HepG2 (cell line): ENCODE measurements around the gene ABHD1. TPM values are rescaled to one million over a fixed set of nuclear protein-coding genes. Genes with fewer than 3 reads are reported as not detected.
A peak's percentile ranks its signal among the peaks of the same experiment; 100 is the strongest.

Experiments
- CHD2 ChIP-seq: IDR thresholded peaks from 2 replicates; pipeline ENCODE4 v1.6.1; 2011; ENCODE audit warnings: low read depth, low read length, improper control_type of control experiment
- ELF3 ChIP-seq: IDR thresholded peaks from 2 replicates; pipeline ENCODE4 v1.6.1; 2016; ENCODE audit warnings: missing genetic modification reagents, missing compliant biosample characterization
- EP300 ChIP-seq, 3 experiments: sonication (generic) in 1 of 3; formaldehyde crosslinking in 1 of 3; IDR thresholded peaks; 2 replicates each; pipeline versions ENCODE4 v1.5.1 to v1.6.1; 2011 to 2020; ENCODE audit warnings: low read depth in 2 of 3, low read length in 2 of 3, borderline replicate concordance in 1 of 3, improper control_type of control experiment in 1 of 3, mild to moderate bottlenecking in 1 of 3, missing genetic modification reagents in 1 of 3, moderate library complexity in 1 of 3
- HMG20B ChIP-seq: conservative IDR thresholded peaks from 2 replicates; pipeline ENCODE4 v1.6.1; 2016; ENCODE audit warnings: missing genetic modification reagents, missing compliant biosample characterization
- HOMEZ ChIP-seq: IDR thresholded peaks from 2 replicates; pipeline ENCODE4 v1.6.1; 2016; ENCODE audit warnings: low read depth
- KDM3A ChIP-seq: IDR thresholded peaks from 2 replicates; pipeline ENCODE4 v1.6.1; 2018; ENCODE audit warnings: low read depth, missing compliant biosample characterization
- KDM6A ChIP-seq: IDR thresholded peaks from 2 replicates; pipeline ENCODE4 v1.6.1; 2016; ENCODE audit warnings: low read depth
- LRRFIP1 ChIP-seq: sonication (generic); formaldehyde crosslinking; conservative IDR thresholded peaks from 2 replicates; pipeline ENCODE4 v1.4.0; 2020; ENCODE audit warnings: missing genetic modification reagents
- MAX ChIP-seq: IDR thresholded peaks from 2 replicates; pipeline ENCODE4 v1.6.1; 2012; ENCODE audit warnings: inconsistent platforms
- MEIS2 ChIP-seq: sonication (generic); formaldehyde crosslinking; IDR thresholded peaks from 2 replicates; pipeline ENCODE4 v1.9.0; 2021; ENCODE audit warnings: mild to moderate bottlenecking, missing genetic modification reagents
- NCOA5 ChIP-seq: sonication (generic); formaldehyde crosslinking; IDR thresholded peaks from 2 replicates; pipeline ENCODE4 v1.4.0; 2020; ENCODE audit warnings: missing genetic modification reagents
- PAX8 ChIP-seq: sonication (generic); formaldehyde crosslinking; IDR thresholded peaks from 2 replicates; pipeline ENCODE4 v1.8.0; 2022; ENCODE audit warnings: mild to moderate bottlenecking, missing genetic modification reagents, borderline replicate concordance
- PHF21A ChIP-seq: sonication (generic); formaldehyde crosslinking; IDR thresholded peaks from 2 replicates; pipeline ENCODE4 v1.5.0; 2020; ENCODE audit warnings: mild to moderate bottlenecking, missing genetic modification reagents
- POLR2A ChIP-seq, 2 experiments: IDR thresholded peaks; 2 replicates each; pipeline ENCODE4 v1.6.1; 2011; ENCODE audit warnings: low read depth in 2 of 2, low read length in 2 of 2, mild to moderate bottlenecking in 1 of 2, moderate library complexity in 1 of 2; ENCODE audit not compliant: insufficient read depth in 1 of 2
- RXRB ChIP-seq: IDR thresholded peaks from 2 replicates; pipeline ENCODE4 v1.6.1; 2016; ENCODE audit warnings: borderline replicate concordance, missing genetic modification reagents, missing compliant biosample characterization
- SETDB1 ChIP-seq: sonication (generic); formaldehyde crosslinking; IDR thresholded peaks from 2 replicates; pipeline ENCODE4 v1.5.1; 2020; ENCODE audit warnings: missing genetic modification reagents, mild to moderate bottlenecking, borderline replicate concordance
- SNRNP70 ChIP-seq: fragments of 200-400 bp; formaldehyde crosslinking; IDR thresholded peaks from 2 replicates; pipeline ENCODE4 v1.6.1; 2017; ENCODE audit warnings: mild to moderate bottlenecking, low read depth, low read length, moderate library complexity
- TOPORS ChIP-seq: sonication (generic); formaldehyde crosslinking; IDR thresholded peaks from 2 replicates; pipeline ENCODE4 v1.8.0; 2023; ENCODE audit warnings: mild to moderate bottlenecking, missing genetic modification reagents
- YEATS2 ChIP-seq: sonication (generic); formaldehyde crosslinking; IDR thresholded peaks from 2 replicates; pipeline ENCODE4 v1.4.0; 2020; ENCODE audit warnings: missing genetic modification reagents, borderline replicate concordance
- ZMAT3 ChIP-seq: sonication (generic); formaldehyde crosslinking; conservative IDR thresholded peaks from 2 replicates; pipeline ENCODE4 v1.7.0; 2021; ENCODE audit warnings: missing genetic modification reagents
- ZNF264 ChIP-seq: sonication (generic); formaldehyde crosslinking; IDR thresholded peaks from 2 replicates; pipeline ENCODE4 v1.4.0; 2020; ENCODE audit warnings: missing genetic modification reagents
- ZNF614 ChIP-seq: IDR thresholded peaks from 2 replicates; pipeline ENCODE4 v1.6.1; 2018; ENCODE audit warnings: missing biosample characterization, missing genetic modification reagents, inconsistent platforms, borderline replicate concordance
- ZNF768 ChIP-seq: sonication (generic); formaldehyde crosslinking; IDR thresholded peaks from 2 replicates; pipeline ENCODE4 v1.4.0; 2020; ENCODE audit warnings: missing genetic modification reagents
- ZNF816 ChIP-seq: sonication (generic); formaldehyde crosslinking; IDR thresholded peaks from 2 replicates; pipeline ENCODE4 v1.8.0; 2022; ENCODE audit warnings: missing genetic modification reagents, mild to moderate bottlenecking, borderline replicate concordance
- ZSCAN5A ChIP-seq: sonication (generic); formaldehyde crosslinking; IDR thresholded peaks from 2 replicates; pipeline ENCODE4 v1.8.0; 2022; ENCODE audit warnings: mild to moderate bottlenecking, missing genetic modification reagents, borderline replicate concordance
- polyA plus RNA-seq, 8 experiments: library from polyadenylated mRNA; depleted of rRNA in 3 of 8; stranded (reverse) in 7 of 8; unstranded in 1 of 8; fragments of >200 nt; fragmentation: Illumina TruSeq in 4 of 8; extraction: Trizol in 4 of 8; gene quantifications; 2 replicates each; pipeline versions ENCODE4 v1.2.1 to v1.2.3, GENCODE V29; 2011 to 2016; ENCODE audit warnings: low read depth in 4 of 8, missing spikeins in 1 of 8, mixed read lengths in 1 of 8; ENCODE audit not compliant: insufficient read depth in 1 of 8
- total RNA-seq, 5 experiments: library from RNA; depleted of rRNA; stranded (reverse); fragments of >200 nt; fragmentation: Illumina TruSeq; extraction: Trizol; gene quantifications; 2 replicates each; pipeline ENCODE4 v1.2.3, GENCODE V29; 2016; ENCODE audit warnings: low read depth in 1 of 5

ABHD1 gene
- total and polyA plus RNA-seq, 2 of the 13 experiments (the other 11 are each of a cell fraction or from before 2014, with no cell fraction given) = 0.04 to 0.81 TPM

GRCh38 chr2:27092696-27093429 lies 30.8 kb upstream of the ABHD1 start (continued):
- TF ChIP-seq MAX (peak; percentile 92), ZSCAN5A (CRISPR knock-in tag) (peak; percentile 87), ZNF264 (CRISPR knock-in tag) (peak; percentile 96), KDM6A (CRISPR knock-in tag) (peak; percentile 94), TOPORS (CRISPR knock-in tag) (no peak; the same call in 1 of the 2 replicates), ZNF768 (CRISPR knock-in tag) (peak; percentile 66; the same call in 1 of the 2 replicates), SNRNP70 (no peak), ZNF816 (no peak), MEIS2 (CRISPR knock-in tag) (0 out of 2 replicates have a peak, but pooled peaks have one; percentile 58), ELF3 (CRISPR knock-in tag) (peak; percentile 66), RXRB (CRISPR knock-in tag) (peak; percentile 89), ZNF614 (CRISPR knock-in tag) (peak; percentile 46; the same call in 1 of the 2 replicates), ZMAT3 (CRISPR knock-in tag) (peak; percentile 49; the same call in 1 of the 2 replicates), POLR2A (IDR thresholded peaks at IDR 0.05; ENCODE audit: insufficient read depth in 1 of 2, low read depth in 2 of 2, low read length in 2 of 2) (peak in 1 of 2 experiments; percentile 13; a peak in 1 of 4 replicates), PAX8 (CRISPR knock-in tag) (no peak), SETDB1 (CRISPR knock-in tag) (0 out of 2 replicates have a peak, but pooled peaks have one; percentile 5), YEATS2 (CRISPR knock-in tag) (no peak; the same call in 1 of the 2 replicates), KDM3A (peak; percentile 96), HMG20B (no peak; the same call in 1 of the 2 replicates), CHD2 (no peak), HOMEZ (CRISPR knock-in tag) (peak; percentile 69; the same call in 1 of the 2 replicates), PHF21A (CRISPR knock-in tag) (peak; percentile 99), EP300 (IDR thresholded peaks at IDR 0.05; ENCODE audit: low read depth in 2 of 2, low read length in 2 of 2) (peak; percentile 14 to 81; a peak in 2 of 4 replicates), EP300 (CRISPR knock-in tag; IDR thresholded peaks at IDR 0.05; ENCODE audit: borderline replicate concordance) (peak; percentile 47; the same call in 1 of the 2 replicates), NCOA5 (CRISPR knock-in tag) (no peak), LRRFIP1 (CRISPR knock-in tag) (no peak)
